Body of pancreas (tissue), 4 donors: Measurements from ENCODE around the gene HDAC6. TPM values are rescaled to one million over a fixed set of nuclear protein-coding genes. Genes with fewer than 3 reads are reported as not detected.
A peak's percentile ranks its signal among the peaks of the same experiment; 100 is the strongest.
"Not testable (repeated sequence)": the region's sequence is repeated elsewhere in the genome, so short reads cannot be mapped to it uniquely, and the experiment has no call there.

ENCODE experiments used
- ATAC-seq: fragments of 150-250 bp; one replicate; pipeline ENCODE4 v1.9.1; 2016
- DNase-seq, 4 donors: peaks; one replicate each; pipeline ENCODE4 v3.0.0-alpha.2; 2019
- H3K27ac ChIP-seq, 4 donors: fragments of 200-600 bp; sonication (generic); 1 replicate in 3 of 4; 2 replicates in 1 of 4; pipeline versions ENCODE4 v1.5.1 to v1.6.1; 2016 to 2019; ENCODE audit warnings: mild to moderate bottlenecking in 1 of 4, mixed read lengths in 1 of 4, moderate library complexity in 1 of 4
- H3K27me3 ChIP-seq, 2 donors: fragments of 200-600 bp; sonication (generic); one replicate each; pipeline ENCODE4 v1.6.0; 2016; ENCODE audit warnings: mild to moderate bottlenecking in 1 of 2
- H3K36me3 ChIP-seq, 2 donors: fragments of 200-600 bp; sonication (generic); replicated peaks in 1 of 2; 2 replicates each; pipeline ENCODE4 v1.5.1; 2016; ENCODE audit warnings: low read depth in 2 of 2; ENCODE audit not compliant: insufficient read depth in 1 of 2
- H3K4me1 ChIP-seq: fragments of 200-600 bp; sonication (generic); one replicate; pipeline ENCODE4 v1.6.0; 2016
- H3K4me3 ChIP-seq, 2 donors: fragments of 200-600 bp; sonication (generic); 1 replicate in 1 of 2; 2 replicates in 1 of 2; pipeline ENCODE4 v1.5.1; 2016 to 2019
- H3K9me3 ChIP-seq, 3 donors: fragments of 200-600 bp; sonication (generic); 1 replicate in 2 of 3; 2 replicates in 1 of 3; pipeline ENCODE4 v1.5.1; 2016
- POLR2A ChIP-seq, 3 donors: fragments of 450-650 bp; IDR thresholded peaks; one replicate each; pipeline ENCODE4 v1.6.1; 2016; ENCODE audit warnings: antibody characterized with exemption in 3 of 3, mild to moderate bottlenecking in 2 of 3
- WGBS, 2 donors: methylation state at CpG; one replicate each; pipeline ENCODE4 v1.1.5; 2017; 5-methylcytosine and 5-hydroxymethylcytosine counted together
- intact Hi-C: fragments of 100-400 bp; cut with DNase I; formaldehyde crosslinking; loops from one replicate; pipeline ENCODE4 v1.15.1; 2023
- total RNA-seq, 2 donors: library from RNA; depleted of rRNA; stranded (reverse); fragments of >200 nt; gene quantifications; one replicate each; pipeline ENCODE4 v1.1.0, GENCODE V29; 2016
- TF ChIP-seq, protein P1 (sequence below), 7 experiments: fragments of 450-650 bp in 4 of 7; fragments of 200-600 bp in 3 of 7; sonication (generic) in 3 of 7; IDR thresholded peaks; one replicate each; pipeline ENCODE4 v1.5.1; 2016 to 2019; ENCODE audit warnings: antibody characterized with exemption in 7 of 7

HDAC6 gene
- total RNA-seq, 2 donors from 2014 or later, result 34.5 to 75.5 TPM

DNA sequence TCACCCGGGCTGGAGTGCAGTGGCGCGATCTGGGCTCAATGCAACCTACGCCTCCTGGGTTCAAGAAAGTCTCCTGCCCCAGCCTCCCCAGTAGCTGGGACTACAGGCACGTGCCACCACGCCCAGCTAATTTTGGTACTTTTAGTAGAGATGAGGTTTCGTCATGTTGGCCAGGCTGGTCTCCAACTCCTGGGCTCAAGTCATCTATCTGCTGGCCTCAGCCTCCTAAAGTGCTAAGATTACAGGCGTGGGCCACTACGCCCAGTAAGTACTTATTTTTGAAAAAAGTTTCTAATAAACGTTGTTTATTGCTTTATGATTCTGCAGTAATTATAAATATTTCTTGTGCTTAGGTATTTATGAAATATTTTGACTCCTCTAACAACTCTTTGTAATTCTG is 37.8 kb downstream of the HDAC6 start:
- Histone ChIP-seq H3K27ac (no peak overlapping the region), H3K4me3 (no peak overlapping the region), H3K9me3 (no peaks in the 10 kb centered on the region), H3K36me3 (no peaks in the 10 kb centered on the region), H3K4me1 (no peaks in the 10 kb centered on the region), H3K27me3 (no peaks in the 10 kb centered on the region)
- ATAC-seq (no peak), DNase-seq (no peak)
- TF ChIP-seq, protein P1, sequence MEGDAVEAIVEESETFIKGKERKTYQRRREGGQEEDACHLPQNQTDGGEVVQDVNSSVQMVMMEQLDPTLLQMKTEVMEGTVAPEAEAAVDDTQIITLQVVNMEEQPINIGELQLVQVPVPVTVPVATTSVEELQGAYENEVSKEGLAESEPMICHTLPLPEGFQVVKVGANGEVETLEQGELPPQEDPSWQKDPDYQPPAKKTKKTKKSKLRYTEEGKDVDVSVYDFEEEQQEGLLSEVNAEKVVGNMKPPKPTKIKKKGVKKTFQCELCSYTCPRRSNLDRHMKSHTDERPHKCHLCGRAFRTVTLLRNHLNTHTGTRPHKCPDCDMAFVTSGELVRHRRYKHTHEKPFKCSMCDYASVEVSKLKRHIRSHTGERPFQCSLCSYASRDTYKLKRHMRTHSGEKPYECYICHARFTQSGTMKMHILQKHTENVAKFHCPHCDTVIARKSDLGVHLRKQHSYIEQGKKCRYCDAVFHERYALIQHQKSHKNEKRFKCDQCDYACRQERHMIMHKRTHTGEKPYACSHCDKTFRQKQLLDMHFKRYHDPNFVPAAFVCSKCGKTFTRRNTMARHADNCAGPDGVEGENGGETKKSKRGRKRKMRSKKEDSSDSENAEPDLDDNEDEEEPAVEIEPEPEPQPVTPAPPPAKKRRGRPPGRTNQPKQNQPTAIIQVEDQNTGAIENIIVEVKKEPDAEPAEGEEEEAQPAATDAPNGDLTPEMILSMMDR (IDR thresholded peaks at IDR 0.05), result no peak
- TF ChIP-seq POLR2A (IDR thresholded peaks at IDR 0.05), result no peak
- intact Hi-C loops, result no loop called here
- 77 to 84% methylated on average over 9 to 10 of the region's 10 CpGs for WGBS, 2 donors

DNA sequence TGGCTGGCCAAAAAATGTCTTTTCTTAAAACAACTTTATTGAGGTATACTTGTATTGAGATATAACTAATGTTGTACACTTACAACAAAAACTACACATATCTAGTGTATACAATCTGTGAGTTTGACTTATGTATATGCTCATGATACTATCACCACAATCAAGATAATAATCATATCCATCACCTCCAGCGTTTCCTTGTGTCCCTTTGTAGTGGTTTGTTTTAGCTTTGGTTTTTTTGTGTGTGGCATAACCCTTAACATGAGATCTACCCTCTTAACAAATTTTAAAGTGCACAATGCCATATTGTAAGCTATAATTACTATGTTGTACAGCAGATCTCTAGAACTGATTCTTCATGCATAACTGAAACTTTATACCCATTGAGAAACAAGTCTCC is 47.0 kb downstream of the HDAC6 start:
- no peak for ATAC-seq

DNA sequence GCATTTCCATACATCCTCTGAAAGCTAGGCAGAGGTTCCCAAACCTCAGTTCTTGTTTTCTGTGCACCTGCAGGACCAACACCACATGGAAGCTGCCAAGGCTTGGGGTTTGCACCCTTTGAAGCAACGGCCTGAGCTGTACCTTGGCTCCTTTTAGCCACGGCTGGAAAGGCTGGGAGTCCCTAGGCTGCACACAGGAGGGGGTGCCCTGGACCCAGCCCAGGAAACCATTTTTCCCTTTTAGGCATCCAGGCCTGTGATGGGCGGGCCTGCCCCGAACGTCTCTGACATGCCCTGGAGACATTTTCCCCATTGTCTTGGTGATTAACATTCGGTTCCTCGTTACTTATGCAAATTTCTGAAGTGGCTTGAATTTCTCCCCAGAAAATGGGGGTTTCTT is 51.0 kb downstream of the HDAC6 start:
- no peak overlapping the region for H3K27ac ChIP-seq
- no peaks in the 10 kb centered on the region for H3K27me3 ChIP-seq
- H3K9me3 ChIP-seq, result no peaks in the 10 kb centered on the region
- intact Hi-C loops, result no loop called here
- ATAC-seq (no peak), DNase-seq (no peak)
- no peaks in the 10 kb centered on the region for H3K36me3 ChIP-seq
- 54 to 77% methylated on average over 3 to 7 of the region's 7 CpGs for WGBS, 2 donors
- no peak for TF ChIP-seq POLR2A (IDR thresholded peaks at IDR 0.05)
- H3K4me3 ChIP-seq, result no peak overlapping the region
- H3K4me1 ChIP-seq, result no peaks in the 10 kb centered on the region

More for the DNA sequence above, 47.0 kb downstream of the HDAC6 start:
- H3K27me3 ChIP-seq, result no peaks in the 10 kb centered on the region
- H3K9me3 ChIP-seq, result no peaks in the 10 kb centered on the region
- no peak for TF ChIP-seq POLR2A (IDR thresholded peaks at IDR 0.05)
- TF ChIP-seq, protein P1 (IDR thresholded peaks at IDR 0.05), result no peak
- intact Hi-C loops, result no loop called here
- DNase-seq, result no peak
- no peak overlapping the region for H3K4me3 ChIP-seq
- no peaks in the 10 kb centered on the region for H3K4me1 ChIP-seq
- 30 to 36% methylated on average over 1 of the region's 1 CpG for WGBS, 2 donors
- H3K27ac ChIP-seq, result no peak overlapping the region
- no peaks in the 10 kb centered on the region for H3K36me3 ChIP-seq

DNA sequence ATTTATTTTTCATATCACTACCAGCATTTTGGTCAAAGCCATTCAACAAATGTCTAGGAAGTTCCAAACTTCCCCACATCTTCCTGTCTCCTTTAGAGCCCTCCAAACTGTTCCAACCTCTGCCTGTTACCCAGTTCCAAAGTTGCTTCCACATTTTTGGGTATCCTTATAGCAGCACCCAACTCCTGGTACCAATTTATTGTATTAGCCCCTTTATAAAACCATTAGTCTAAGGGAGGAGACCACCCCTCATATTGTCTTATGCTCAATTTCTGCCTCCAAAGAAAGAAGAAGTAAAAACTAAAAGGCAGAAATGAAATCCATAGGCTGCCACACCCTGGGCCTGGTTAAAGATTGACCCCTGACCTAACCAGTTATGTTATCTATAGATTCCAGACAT is 51.6 kb downstream of the HDAC6 start:
- intact Hi-C loops, ATAC-seq: not testable (repeated sequence)

DNA sequence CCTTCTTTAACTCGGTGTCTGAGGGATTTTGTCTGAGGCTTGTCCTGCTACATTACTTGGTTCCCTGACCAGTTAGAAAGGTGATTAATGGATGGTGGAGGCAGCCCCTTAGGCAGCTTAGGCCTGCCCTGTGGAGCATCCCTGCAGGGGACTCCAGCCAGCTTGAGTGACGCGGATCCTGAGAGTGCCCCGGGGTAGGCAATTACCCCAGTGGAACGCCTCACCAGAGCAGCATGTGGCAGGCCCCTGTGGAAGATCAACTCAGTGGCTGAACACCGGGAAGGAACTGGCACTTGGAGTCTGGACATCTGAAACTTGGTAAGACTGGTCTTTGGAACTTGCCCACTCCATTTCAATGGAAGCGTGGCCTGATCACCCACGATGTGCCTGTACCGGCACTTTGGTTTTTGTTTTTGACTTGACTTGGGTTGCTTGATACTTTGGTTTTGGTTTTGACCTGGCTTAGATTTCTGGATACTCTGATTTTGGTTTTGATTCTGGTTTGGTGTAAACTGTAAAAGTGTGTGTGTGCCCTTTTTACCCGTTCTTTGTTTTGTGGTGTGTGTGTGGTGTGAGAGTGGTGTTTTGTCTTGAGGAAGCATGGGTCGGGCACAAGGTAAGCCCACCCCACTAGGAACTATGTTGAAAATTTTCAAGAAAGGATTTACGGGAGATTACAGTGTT is 52.4 kb downstream of the HDAC6 start:
- H3K27me3 ChIP-seq, H3K4me3 ChIP-seq, H3K4me1 ChIP-seq, ATAC-seq, intact Hi-C loops, H3K9me3 ChIP-seq, DNase-seq, H3K36me3 ChIP-seq, H3K27ac ChIP-seq: not testable (repeated sequence)
- WGBS, 2 donors, result 71 to 74% methylated on average over 3 to 4 of the region's 12 CpGs

More for the DNA sequence above, 51.6 kb downstream of the HDAC6 start:
- not testable (repeated sequence) for H3K4me1 ChIP-seq, DNase-seq, H3K27me3 ChIP-seq, H3K36me3 ChIP-seq, H3K4me3 ChIP-seq, H3K9me3 ChIP-seq, H3K27ac ChIP-seq

DNA sequence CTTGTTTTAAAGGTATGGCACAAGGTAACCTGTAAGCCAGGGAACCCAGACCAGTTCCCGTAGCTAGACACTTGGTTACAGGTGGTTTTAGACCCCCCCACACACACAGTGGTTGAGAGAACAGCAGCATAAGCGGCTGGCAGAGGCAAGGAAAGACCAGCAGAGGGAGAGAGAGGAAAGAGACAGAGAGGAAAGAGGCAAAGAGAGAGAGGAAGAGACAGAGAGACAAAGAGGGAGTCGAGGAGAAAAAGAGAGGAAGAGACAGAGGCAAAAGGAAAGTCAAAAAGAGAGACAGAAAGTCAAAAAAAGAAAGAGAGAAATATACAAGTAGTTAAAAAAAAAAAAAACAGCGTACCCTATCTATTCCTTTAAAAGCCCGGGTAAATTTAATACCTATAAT is 53.0 kb downstream of the HDAC6 start:
- intact Hi-C loops, result no loop called here
- WGBS, 2 donors, result 37 to 59% methylated on average over 4 to 5 of the region's 5 CpGs
- Histone ChIP-seq H3K4me1 (no peaks in the 10 kb centered on the region), H3K4me3 (no peak overlapping the region), H3K27me3 (no peaks in the 10 kb centered on the region), H3K27ac (no peak overlapping the region), H3K36me3 (no peaks in the 10 kb centered on the region), H3K9me3 (no peaks in the 10 kb centered on the region)
- TF ChIP-seq, protein P1 (IDR thresholded peaks at IDR 0.05), result peak in 1 of 7 experiments; percentile 10
- no peak for TF ChIP-seq POLR2A (IDR thresholded peaks at IDR 0.05)
- DNase-seq (no peak), ATAC-seq (no peak)
